NOMO-1 treated with DMSO at 0.1 percent for 48 hours (cell line): ENCODE results near the gene ZNF280A.
A peak's percentile ranks its signal among the peaks of the same experiment; 100 is the strongest.
"Not testable (repeated sequence)": the region's sequence is repeated elsewhere in the genome, so short reads cannot be mapped to it uniquely, and the experiment has no call there.

Experiments used
- DNase-seq: peaks from one replicate; lab custom pipeline; 2025; ENCODE audit not compliant: unreplicated experiment; lab: John Stamatoyannopoulos, UW

ZNF280A gene

GRCh38 chr22:22514431-22514830 is 5.6 kb downstream of the ZNF280A start:
- DNase-seq: not testable (repeated sequence)

DNA sequence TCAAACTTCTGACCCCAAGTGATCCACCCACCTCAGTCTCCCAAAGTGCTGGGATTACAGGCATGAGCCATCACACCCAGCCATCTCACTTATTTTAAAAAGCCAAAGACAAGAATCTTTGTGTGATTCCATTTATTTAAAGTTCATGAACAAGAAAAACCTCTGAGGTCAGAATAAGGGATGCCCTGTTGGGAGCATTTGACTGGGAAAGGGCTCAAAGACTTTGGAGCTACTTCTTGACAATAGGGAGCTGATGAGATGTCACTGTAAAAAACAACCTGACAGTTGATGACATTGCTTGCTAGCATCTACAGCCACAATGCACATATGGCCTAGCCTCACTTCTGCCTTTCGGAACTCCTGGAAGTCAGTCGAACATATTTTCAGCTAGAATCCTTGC is 6.5 kb downstream of the ZNF280A start:
- no peak for DNase-seq

DNA sequence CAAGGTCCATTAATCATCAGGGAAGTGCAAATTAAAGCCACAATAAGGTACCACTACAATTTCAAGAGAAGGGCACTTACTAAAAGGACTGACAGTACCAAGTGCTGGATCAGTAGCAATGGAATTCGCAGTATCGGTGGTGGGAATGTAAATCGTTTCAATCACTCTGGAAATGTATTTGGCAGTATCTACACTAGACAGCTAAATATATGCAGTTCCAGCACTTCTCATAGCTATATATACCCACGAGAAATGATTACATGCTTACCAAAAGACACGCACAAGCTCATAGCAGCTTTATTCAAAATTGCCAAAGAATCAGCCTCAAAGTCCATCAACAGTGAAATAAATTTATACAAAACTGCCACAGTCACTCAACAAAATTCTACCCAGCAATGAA is 7.1 kb downstream of the ZNF280A start:
- no peak for DNase-seq

- not testable (repeated sequence) for DNase-seq
Measured at GRCh38 chr22:22510833-22511232, 9.2 kb downstream of the ZNF280A start.

DNA sequence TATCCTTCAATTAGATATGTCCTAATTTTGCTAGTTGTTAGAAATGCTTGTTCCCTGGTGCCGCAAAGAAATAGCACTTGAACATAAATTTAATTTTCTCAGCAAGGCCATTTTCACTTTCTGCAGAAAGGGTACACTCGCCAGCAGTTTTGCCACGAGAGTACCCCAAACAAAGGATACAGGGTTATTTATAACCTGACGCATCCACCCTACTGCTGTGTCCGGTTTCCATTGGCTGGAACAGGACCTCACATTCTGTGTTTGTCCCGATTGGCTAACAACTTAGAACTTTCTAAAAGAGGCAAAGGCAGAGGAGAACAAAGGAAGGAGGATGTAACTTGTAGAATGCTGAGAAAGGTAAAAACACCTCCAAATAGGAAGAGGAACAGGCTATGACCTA is 10.2 kb downstream of the ZNF280A start:
- DNase-seq: not testable (repeated sequence)

DNA sequence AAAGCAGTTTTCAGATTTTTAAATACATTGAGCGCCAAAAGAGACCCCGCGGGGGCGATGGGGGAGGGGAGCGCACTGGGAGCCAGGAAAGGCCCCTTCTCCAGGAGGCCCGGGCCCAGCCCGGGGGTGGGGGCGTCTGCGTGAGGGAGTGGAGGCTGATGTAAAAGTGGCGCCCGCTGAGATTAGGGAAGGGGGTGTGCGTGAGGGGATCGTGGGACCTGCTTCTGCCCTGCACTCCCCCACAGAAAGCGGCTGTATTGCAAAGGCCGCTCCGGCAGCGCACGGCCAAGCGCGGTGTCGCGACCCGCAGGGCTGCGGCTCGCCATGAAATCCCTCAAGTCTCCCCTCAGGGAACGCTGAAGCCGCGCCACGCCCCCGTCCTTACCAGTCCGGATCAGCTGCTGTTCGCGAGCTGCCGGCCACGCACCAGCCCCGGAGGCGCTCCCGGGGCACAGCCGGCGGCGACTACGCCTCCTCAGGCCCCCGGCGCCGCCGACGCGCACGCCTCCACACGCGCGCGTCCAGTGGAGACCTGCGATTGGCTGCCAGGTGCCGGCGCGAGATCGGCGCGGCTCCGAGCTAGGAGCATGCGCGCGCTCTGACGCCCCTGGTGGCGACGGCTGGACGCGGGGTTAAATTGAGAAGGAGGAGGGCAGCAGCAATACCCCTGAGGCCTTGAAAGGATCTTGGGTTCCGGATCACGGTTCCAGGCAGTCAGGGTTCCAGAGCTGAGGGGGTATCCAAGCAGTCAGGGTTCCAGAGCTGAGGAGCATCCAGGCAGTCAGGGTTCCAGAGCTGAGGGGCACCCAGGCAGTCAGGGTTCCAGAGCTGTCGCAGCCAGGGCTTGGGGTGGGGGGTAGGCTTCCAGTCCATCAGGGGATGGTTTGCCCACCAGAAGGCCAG is 11.5 kb downstream of the ZNF280A start, which contains the start of gene ZNF280B:
ZNF280B (minus strand) TSS at position 469 of the 903 bp plus-strand sequence. CDS start 19,344 bp downstream, outside the sequence.
- DNase-seq: peak; percentile 83

DNA sequence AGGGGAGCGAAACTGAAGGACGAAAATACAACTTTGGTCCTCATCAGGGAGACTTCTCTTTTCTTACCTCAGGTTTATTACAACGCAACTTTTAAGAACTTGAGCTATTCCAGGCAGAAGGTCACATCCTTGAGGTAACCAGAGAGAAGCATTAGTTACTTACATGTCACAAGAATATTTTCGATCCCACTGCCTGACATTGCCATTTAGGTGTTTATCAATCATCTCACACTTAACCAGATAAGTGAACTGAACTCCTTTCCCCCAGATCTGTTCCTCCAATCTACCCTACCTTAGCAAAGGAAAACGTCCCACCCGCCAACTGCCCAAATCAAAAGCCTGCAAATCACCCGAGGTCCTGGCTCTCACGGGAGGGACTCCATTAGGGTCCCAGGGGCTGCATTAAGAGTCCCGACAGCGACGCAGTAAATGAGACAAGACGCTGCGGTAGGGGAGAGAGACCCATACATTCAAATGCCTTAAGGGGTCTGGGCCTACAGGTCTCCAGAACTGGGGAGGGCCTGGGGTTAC is 12.3 kb downstream of the ZNF280A start:
- DNase-seq: peak; percentile 4

- DNase-seq: no peak
Measured at GRCh38 chr22:22506736-22507135, 13.3 kb downstream of the ZNF280A start.

DNA sequence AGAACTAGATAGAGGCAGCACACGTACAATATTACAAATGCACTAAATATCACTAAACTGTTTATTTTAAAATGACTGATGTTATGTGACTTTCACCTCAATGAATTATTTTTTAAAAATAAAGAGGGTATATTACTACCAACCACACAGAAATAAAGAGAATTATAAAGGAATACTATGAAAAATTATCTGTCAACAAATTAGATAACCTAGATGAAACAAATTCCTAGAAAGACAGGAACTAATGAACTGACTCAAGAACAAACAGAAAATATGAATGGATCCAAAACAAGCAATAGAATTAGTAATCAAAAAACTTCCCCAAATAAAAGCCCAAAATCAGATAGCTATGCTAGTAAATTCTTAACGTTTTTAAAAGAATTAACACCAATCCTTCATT is 21.8 kb downstream of the ZNF280A start:
- DNase-seq: no peak

DNA sequence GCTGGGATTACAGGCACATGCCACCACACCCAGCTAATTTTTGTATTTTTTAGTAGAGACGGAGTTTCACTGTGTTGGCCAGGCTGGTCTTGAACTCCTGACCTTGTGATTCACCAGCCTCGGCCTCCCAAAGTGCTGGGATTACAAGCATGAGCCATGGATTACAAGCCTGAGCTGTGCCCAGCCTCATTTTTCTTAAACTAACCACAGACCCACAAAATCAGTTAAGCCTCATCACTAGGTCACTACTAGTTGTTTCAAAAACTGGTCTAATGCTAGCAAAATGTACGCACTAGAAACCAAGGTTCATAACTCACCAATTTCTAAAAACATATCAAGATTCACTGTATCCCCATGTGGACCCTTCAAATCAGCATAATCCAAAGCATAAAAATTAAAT is 28.5 kb downstream of the ZNF280A start:
- not testable (repeated sequence) for DNase-seq

DNA sequence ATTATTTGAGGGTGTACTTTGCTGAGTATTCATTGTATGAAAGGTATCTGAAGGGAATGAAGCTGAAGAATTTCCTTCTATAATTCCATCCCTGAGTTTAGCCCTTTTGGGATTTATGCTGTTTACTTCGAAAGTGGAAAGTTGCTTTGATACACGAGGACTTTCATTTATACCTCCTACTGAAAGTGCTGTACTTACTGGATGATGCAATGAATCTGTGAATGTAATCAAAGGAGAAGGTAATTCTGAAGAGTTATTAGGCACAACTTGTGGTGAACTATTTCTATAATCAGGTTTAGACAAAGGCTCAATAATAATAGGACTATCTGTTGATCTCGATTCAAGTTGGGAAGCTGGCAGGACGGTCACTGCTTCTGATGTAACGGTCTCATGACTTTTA is 31.3 kb downstream of the ZNF280A start:
- no peak for DNase-seq

GRCh38 chr22:22487869-22488597 is 32.0 kb downstream of the ZNF280A start:
- no peak for DNase-seq

- DNase-seq: no peak
Measured at GRCh38 chr22:22487059-22487458, 33.0 kb downstream of the ZNF280A start.

DNA sequence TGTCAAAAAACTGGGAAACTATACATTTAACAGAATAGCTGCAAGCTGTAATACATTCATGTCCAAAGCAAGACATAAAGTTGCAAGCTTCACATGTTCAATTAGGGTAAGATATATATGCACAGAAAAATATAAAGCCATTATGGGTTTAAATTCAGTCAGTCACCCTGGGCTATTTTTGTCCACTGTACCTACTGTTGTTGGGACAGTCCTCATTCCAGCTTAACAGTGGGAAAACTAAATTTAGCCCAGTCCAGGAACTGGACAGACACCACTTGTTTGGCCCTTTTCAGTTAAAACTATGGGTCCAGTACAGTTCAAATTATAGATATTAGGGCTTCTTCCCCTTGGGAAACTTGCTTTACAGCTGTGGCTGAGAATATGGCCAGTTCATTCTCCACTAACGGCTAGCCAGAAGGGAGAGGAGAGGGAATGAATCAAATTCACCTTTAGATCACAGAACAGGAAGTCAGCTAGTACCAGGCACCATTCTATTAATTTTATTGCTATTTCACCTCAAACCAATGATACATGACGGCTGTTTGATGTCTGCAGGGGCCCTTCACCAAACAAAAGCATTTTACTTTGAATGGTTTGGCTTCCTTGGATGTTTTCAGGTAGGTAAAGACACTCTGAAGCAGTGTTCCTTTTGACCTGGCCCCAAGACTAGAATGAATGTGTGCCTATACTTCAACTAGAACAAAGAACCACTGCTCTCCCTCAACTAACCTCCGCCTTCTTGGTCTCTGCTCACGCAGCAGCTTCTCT is 33.8 kb downstream of the ZNF280A start:
- no peak for DNase-seq

DNA sequence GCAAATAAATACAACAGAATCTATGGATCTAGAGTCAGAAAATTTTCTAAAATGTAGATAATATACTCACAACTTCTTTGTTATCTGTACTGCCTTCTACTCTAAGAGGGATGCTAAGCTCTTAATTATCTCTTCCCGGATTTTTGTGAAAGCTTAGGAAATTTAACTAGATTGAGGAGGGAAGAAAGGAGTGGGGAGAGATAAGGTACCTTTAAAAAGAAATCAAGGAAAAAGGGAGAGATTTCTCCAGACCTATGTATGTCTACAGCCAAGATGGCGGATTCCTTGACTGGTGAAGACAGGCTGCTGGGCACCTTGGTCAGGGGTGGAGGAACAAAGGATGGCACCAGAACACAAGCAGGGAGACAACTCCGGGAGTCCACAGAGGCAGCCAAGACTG is 34.5 kb downstream of the ZNF280A start:
- no peak for DNase-seq

- no peak for DNase-seq
Measured at GRCh38 chr22:22484023-22484422, 36.0 kb downstream of the ZNF280A start.

DNA sequence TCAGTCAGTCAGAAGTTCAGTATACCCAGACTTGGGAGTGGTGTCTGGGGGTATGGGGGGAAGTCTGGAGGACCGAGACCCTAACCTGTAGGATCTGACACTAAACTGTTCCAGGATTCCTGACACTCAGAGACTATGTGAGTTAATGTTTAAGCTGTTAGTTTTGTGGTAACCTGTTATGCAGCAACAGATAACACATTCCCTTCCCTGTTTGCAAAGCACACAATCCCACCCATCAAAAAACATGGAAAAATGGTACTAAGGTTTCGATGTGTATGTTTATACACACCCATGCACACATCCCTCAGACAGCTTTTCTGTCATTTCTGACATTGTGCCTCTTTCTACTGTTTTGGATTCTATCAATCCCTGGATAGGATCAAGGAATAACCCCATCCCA is 39.1 kb downstream of the ZNF280A start:
- DNase-seq: no peak

DNA sequence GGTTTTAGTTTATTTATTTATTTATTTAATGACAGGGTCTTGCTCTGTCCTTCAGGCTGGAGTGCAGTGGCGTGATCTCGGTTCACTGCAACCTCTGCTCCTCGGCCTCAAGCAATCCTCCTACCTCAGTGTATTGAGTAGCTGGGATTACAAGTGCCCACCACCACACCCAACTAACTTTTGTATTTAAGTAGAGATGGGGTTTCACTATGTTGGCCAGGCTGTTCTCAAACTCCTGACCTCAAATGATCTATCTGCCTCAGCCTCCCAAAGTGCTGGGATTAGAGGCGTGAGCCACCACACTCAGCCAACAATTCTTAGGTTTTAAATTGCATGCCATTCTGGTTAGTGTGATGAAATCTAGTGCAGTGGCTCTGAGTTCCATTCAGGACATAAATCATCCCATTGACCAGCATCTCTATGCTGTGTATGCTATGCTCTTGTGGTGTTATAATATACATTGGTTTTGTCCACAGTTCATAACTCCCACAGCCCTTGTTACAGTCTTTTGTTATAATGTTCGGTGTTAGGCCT is 40.0 kb downstream of the ZNF280A start:
- DNase-seq: no peak

- no peak for DNase-seq
Measured at GRCh38 chr22:22479116-22479515, 41.0 kb downstream of the ZNF280A start.

DNA sequence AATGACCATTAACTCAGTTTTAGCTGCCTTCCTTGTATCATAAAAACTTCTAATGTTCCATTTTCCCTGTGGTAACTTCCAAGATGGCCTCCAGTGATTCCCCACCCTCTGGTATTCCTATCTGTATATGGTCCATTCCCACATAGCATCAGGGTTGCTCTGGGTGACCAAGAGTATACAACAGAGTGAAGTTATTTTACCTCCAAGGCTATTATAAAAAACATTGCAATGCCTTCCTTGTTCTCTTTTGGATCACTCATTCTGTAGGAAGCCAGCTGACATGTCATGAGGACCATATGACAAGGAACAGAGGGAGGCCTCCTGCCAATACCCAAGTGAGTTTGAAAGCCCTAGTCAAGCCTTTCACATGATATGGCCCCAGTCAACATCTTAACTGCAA is 41.6 kb downstream of the ZNF280A start:
- DNase-seq: no peak

DNA sequence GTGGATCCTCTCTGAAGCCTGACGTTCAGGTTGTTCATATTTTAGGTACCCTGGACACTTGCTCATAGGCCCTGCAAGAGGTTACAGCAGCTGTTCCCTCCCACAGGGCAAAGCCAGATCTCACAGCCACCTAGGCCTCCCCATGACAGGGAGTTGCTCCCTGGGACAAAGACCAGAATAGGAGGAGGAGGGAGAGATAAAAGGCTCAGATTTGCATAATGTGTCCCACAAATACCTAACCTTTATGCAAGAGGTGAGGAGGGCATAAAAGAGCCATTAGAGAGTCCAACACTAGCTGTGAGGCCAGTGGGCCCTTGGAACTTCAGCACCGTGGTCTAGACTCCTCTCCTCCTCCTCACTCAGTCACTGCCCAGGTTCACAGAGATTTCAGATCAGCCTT is 45.3 kb downstream of the ZNF280A start:
- DNase-seq: no peak
